GOT3 (cell line): ENCODE data around the gene NBEAL2.

ENCODE experiments used
- DNase-seq: peaks from one replicate; lab custom pipeline; 2025; ENCODE audit warnings: mixed read lengths; lab: John Stamatoyannopoulos, UW

Gene NBEAL2

DNA sequence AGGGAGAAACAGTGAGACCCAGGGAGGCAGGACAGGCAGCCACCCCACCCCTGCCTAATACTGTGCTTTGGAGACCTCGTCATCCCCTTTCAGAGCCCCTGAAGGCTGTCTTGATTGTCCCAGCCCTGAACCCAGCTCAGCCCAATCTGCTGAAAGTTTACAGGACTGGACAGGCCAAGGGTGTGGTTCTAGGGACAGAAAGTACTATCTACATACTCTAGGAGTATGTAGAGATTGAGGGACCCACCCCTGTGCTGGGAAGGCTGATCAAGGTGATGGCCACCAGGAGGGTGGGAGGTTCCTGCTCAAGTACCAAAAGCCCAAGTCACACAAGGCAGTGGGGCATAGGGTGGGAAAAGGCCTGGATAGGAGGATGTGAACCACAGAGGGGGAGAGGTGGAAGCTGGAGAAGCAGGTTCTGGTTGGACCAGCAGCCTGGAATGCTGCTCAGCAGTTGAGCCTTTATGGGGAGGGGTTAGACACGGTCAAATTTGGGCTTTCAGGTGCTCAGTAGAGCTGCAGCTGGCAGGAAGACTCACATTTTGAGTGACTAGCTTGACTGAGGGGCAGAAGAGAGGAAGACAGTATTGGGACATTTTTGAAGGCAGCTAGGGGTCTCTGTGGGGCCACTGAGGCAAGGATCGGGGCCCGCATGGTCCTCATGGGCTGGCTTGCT is 6.7 kb downstream of the NBEAL2 start:
- DNase-seq, result no peak

DNA sequence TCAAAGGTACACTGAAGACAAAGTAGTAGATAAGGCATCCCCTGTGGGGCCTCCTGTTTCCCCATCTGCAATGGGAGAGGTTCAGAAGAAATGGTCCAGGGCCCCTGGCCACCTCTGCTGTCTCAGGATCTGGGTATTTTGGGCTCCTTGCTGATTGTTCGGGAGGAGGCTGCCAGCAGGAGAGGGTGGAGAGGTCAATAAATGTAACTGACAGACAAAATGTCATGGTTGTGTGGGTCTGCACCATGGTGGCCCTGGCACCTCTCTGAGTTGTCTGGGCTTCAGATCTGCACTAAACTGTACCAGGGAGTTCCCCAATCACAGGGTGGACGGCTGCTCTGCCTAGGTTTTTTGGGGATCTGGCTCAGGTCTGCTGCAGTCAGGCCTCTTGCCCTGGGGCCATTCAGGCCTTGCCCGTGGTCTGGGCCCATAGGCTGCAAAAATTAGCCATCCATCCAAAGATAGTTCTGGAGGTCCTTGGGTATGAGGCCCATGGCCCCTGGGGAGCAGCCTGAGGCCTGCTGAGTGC is 7.4 kb downstream of the NBEAL2 start:
- no peak for DNase-seq

DNA sequence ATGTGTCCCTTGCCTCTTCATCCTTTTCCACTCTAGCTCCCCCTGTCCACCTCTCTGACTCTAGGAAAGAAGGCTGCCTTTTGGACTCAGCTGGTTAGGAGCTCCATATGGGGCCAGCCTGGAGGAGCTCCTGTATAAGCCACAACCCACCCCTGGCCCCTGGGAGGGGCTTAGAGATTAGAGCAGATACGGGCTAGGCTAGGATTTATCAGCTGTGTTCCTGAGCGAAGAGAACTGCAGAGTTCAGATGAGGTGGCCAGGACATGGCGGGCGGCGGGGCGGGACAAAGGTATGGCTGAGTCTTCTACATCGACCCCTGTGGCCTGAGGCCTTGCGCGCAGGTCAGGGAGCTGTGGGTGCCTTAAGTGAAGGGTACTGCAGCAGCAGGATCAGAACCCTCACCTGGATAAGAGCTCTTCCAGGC is 7.9 kb downstream of the NBEAL2 start:
- no peak for DNase-seq

DNA sequence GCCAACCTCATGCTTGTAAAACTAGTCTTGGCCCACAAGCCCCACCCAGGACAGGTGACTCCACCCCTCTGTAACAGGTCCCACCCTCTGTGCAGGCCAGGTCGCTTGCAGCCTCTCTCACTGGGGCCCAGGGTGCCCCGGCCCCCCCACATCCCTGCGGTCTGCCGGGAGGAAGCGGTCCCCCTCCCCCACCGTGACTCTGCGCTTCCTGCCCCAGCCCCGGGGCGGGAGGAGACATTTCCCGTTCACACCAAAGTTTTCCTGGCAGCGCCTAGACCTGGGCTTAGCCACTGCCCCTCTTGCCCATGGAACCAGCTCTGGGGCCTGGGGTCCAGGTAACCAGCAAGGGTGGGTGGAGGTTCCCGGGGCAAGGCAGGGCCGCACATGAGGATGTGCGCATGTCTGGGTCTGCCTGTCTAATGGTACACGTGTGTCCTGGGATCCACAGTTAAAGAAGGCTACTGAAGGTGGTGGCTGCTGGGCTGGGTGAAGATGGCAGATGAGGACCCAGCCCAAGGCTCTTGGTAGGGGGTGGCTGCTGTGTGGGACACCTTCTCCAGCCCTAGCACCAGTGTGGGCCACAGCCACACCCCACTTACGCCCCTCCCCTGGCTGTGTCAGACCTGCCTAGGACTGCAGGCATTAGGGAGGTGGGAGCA is 8.4 kb downstream of the NBEAL2 start:
- no peak for DNase-seq

DNA sequence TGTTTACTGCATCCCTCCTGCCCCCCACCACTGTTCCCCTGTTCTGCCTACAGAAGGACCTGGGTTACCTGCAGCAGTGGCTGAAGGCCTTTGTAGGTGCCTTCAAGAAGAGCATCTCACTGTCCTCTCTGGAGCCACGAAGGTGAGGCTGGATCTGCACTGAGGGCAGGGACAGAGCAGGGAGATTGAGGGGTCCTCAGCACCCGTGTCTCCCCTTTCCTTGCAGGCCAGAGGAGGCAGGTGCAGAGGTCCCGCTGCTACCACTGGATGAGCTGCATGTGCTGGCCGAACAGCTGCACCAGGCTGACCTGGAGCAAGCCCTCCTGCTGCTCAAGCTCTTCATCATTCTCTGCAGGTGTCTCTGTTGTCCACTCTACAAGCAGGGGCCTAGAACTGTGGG is 9.2 kb downstream of the NBEAL2 start:
- no peak for DNase-seq

DNA sequence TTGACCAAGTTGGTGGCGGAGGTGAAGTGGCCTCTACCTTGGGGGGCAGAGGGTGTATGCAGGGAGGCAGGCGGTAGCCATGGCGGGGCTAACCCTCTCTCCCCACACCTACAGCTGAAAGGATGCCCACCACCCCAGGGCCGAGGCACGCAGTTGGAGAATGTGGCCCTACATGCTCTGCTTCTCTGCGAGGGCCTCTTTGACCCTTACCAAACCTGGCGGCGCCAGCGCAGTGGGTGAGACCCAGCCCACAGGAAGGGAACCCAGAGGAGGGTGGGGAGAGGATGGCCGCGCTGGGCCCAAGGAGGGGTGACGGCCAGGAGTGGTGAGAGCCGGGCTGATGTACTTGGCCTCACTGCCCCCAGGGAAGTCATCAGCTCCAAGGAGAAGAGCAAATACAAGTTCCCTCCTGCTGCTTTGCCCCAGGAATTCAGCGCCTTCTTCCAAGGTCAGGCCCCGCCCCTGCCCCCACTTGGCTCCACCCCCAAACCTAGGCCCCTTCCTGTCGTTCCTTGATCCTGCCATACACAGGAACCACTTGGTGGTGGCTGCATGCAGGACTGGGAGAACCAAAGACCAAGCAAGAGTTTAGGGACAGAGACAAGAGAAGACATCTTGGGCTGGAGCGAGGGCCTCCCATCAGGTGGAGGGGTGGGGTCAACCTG is 9.8 kb downstream of the NBEAL2 start:
- no peak for DNase-seq

DNA sequence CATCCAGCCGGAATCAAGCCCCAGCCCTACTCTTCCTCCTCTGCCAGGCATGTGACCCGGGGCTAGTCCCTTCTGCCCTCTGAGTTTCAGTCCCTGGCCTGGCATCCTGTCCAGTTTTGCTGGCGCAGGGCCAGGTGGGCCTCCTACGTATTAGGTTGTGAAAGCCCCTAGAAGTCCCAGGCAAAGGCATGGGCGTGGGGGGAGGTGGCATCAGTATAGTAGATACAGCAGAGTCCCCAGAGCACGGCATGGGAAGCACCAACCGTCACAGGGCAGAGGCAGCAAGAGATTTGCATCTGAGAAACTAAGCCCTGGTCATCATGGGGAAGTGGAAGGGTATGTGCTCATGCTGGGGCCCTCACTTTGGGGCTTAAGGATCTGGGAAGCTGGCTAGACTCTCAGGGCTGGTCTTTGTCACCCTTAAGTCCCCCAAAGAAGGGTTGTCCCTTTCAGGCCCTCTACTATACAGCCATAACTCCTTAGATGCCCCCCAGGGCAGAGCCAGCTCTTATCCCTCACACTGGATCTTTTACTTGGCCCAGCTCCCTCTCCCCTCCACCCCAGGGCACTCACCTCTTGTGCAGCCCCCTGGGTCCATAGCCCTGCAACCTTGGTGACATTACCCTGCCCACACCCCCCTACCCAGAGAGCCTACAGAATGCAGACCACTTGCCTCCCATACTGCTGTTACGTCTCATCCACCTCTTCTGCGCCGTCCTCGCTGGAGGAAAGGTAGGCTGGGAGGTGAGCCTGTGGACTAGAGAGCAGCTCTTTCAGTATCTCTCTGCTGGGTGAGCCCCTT is 11.3 kb downstream of the NBEAL2 start:
- no peak for DNase-seq

DNA sequence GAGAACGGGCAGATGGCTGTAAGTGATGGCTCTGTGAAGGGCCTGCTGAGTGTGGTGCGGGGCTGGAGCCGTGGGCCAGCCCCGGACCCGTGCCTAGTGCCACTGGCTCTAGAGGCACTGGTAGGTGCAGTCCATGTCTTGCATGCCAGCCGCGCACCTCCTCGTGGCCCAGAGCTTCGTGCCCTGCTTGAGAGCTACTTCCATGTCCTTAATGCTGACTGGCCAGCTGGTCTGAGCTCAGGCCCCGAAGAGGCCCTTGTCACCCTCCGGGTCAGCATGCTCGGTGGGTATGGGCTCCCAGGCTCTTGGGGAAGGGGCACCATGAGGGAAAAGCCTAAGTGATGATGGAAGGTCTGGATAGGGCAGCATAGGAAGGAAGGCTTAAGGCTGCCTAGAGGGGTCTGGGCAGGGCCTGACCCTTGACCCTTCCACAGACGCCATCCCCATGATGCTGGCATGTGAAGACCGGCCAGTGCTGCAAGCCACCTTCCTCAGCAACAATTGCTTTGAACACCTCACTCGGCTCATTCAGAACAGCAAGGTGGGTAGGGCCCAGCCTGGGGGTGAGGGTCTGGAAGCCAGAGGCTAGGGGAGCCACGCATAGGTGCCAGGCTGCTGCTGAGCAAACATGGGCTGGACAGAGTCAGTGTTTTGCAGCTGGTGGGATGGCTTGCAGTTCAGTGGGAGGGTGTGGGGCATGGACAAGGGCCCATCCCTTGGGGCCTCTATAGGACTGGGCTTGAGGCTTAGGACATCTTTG is 12.1 kb downstream of the NBEAL2 start:
- no peak for DNase-seq

DNA sequence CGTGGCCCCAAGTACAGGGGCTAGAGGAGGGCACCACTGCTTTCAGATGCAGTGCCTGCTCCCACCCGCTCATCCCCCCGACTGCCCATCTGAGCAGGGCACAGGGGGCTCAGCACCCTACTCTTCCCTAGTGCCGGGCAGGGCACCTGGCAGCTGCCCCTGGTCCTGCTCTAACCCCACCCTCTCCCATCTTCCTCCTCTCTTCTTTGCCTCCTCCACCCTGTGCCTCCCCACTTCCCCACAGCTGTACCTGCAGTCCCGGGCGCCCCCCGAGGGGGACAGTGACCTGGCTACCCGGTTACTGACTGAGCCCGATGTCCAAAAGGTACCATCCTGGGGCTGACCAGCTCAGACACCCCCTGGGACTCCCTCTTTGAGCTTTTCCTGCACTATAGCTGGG is 12.8 kb downstream of the NBEAL2 start:
- DNase-seq, result no peak

DNA sequence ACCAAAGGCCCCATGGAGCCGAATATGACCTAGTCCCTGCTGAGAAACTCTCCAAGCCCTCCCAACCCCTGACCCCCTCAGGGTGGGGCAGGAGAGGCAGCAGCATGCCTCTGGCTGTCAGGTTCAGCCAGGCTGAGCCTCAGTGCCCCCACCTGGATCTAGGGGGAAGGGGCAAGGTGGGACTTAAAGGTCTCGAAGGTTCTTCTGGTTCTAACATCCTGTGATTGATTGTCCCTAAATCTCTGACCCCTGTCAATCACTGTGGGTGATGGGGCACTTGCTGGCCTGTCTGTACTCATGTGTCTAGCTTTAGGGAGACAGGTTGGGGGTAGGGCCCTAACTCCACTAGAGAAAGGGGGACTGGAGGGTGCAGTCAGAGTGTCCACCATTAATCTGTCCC is 13.8 kb downstream of the NBEAL2 start:
- DNase-seq, result no peak

DNA sequence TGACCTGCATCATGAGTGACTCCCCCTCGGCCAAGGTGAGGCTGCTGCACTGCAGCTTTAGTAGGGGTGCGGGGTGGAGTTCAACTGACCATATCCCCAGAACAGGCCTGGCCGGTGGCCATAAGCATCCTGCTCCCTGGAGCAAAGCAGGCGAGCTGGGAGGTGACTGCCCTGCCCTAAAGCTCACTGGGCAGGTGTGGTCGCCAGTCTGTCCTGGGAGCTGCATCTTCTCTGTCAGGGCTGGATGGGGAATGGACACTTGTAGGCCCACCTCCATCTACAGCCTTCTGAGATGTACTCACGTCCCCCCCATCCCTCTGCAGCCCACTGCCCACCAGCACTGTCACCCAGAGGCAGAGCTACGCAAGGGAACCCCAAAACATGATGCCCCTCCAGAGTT is 14.5 kb downstream of the NBEAL2 start:
- DNase-seq, result no peak

DNA sequence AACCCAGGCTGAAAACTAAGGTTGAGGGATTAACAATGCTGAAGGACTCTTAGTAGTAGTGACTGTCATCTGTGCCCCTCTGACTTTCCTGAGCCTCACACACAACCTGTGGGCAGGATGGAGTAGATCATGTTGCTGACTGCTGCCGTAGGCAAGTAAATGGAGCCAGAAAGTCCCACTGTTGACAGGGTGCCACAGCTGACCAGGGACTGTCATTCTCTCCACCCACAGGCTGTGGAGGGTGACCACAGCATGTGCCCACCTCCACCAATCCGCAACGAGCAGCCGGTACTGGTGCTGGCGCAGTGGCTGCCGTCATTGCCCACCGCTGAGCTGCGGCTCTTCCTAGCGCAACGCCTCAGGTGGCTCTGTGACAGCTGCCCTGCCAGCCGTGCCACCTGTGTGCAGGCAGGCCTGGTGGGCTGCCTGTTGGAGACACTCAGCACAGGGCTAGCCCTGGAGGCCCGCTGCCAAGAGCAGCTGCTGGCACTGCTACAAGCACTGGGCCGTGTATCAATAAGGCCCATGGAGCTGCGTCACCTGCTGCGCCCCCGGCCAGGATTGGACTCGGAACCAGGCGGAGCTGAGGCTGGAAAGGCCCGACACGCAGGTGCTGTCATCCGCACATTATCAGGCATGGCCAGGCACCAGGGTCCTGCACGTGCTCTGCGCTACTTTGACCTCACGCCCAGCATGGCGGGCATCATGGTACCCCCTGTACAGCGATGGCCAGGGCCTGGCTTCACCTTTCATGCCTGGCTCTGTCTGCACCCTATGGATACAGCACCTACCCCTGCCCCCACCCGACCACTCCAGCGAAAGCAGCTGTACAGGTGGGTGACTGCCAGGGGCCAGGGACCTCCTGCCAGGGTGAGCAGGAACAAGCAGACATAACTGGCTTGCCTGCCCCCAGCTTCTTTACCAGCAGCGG is 15.6 kb downstream of the NBEAL2 start:
- no peak for DNase-seq

DNA sequence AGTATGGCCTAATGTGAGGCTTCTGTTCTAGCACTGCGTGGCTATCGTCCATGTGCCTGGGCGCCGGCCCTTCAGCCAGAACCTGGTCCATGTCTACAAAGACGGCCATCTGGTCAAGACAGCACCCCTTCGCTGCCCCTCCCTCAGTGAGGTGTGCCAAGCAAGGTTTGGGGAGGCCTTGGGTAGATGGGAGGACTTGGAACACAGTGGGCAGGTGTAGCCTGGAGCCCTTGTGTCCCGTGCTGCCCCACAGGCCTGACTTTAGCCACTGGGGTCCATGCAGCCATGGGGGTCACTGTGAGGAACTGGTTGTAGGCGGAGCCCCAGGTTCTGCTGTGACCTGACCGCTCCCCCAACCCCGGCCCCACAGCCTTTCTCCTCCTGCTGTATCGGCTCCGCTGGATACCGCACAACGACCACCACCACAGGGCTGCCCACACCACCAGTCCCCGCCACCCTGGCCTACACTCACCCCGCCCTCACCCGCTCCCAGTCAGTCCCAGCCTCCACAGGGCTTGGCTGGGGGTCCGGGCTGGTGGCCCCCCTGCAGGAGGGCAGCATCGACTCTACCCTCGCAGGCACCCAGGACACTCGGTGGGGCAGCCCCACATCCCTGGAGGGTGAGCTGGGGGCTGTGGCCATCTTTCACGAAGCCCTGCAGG is 16.6 kb downstream of the NBEAL2 start:
- no peak for DNase-seq

DNA sequence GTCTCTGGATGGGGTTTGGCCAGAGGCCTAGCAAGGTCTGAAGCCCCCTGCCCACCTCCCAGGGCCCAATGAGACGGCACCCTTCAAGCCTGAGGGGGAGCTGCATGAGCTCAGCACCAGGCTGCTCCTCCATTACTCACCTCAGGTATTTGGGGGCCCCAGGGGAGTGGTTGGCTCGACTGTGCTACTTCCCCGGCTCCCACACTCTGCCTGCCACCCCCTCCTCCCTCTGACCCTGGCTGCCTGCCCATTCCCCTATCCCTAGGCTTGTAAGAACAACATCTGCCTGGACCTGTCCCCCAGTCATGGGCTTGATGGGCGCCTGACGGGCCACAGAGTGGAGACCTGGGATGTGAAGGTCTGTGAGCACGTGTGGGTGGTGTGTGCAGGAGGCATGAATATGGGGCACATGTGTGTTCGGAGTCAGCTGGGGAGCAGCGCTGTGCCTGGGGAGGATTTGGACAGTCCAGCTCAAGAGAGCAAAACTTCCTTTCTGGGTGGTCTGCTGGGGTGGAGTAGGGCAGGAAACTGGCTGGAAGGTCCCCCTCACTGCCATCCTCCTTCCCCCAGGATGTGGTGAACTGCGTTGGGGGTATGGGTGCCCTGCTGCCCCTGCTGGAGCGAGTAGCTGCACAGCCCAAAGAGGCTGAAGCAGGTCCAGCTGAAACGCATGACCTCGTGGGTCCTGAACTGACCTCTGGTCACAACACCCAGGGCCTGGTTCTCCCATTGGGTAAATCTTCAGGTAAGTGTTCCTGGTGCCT is 17.4 kb downstream of the NBEAL2 start:
- no peak for DNase-seq

DNA sequence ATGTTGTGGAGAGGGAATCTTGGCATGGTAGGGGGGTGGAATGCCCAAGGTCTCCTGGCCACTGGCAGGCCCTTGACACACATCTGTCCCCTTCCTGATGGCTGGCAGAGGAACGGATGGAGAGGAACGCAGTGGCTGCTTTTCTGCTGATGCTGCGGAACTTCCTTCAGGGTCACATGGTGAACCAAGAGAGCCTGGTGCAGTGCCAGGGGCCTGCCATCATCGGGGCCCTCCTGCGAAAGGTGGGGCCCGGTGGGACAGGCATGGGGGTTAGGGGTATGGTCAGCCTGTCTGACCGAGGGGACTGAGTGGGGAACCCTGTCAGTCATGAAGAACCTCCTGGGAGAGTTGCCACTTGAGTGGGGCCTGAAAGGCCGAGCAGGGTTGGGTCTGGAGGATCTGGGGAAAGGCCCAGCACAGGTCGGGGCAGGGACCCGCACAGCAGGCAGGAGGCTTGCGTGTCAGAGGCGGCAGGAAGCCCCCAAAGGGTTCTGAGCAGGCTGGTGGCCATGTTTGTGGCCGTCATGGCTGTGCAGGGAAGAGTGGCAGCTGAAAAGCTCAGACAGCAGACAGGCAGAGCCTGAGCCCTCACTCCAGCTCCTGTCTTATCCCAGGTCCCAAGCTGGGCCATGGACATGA is 18.1 kb downstream of the NBEAL2 start:
- DNase-seq, result no peak

DNA sequence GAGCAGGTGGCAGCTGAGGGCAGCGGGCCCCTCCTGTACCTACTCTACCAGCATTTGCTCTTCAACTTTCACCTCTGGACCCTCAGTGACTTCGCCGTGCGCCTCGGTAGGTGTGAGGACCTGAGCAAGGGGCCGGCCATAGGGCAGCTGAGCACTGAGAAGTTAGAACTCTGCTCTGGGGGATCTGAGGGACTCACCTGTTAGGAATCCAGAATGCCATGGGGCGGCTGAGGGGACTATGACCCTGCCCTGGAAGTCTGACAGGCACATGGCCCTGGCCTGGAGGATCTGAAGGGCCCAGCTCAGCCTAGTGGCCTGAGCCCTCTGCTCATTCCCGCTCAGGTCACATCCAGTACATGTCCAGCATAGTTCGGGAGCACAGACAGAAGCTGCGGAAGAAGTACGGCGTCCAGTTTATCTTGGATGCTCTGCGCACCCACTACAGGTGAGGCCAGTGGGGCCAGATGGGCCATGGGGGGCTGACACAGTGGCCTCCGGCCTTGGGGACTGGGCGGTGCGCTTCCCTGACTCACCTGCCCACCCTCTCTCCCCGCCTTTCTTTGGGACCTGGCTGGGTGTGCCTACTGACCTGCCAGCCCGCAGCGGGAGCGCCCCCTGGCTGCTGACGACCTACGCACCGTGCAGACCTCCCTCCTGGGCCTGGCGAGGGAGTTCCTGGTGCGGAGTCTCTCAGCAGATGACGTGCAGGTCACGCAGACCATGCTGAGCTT is 18.8 kb downstream of the NBEAL2 start:
- DNase-seq, result no peak

DNA sequence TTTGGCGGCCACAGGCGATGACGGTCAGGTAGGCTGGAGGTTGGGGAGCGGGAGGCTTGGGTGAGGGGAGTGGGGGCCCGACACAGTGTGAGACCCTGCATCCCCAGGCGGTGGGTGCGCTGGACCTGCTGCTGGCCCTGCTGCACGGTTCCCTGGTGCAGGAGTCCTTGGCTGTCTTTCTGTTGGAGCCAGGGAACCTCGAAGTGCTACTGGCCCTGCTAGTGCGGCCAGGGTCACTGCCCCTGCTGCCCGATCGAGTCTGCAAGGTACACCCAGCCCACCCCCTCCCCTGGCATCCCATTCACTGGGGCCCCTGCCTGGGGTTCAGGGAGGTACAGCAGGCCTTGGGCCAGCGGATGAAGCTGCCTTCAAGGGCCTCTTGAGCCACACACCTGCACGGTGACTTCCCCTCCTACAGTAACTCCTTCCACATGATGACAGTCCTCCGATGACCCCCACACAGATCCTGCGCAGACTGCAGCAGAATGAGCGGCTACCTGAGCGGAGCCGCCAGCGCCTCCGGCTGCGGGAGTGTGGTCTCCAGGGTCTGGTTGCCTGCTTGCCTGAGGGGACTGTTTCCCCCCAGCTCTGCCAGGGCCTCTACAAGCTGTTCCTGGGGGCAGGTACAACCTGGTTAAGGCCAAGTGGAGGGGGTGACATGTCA is 19.5 kb downstream of the NBEAL2 start:
- DNase-seq, result no peak
